HG03520 (cell line): ENCODE data around the gene TMEM150C.

Experiments
- ATAC-seq: cut with Tn5 transposase; IDR thresholded peaks from one replicate; pipeline ENCODE4 v1.9.1; 2021; ENCODE audit warnings: mild to moderate bottlenecking, moderate library complexity; ENCODE audit not compliant: unreplicated experiment

The TMEM150C gene

GRCh38 chr4:82519072-82519471, 42.7 kb downstream of the TMEM150C start:
- ATAC-seq, result no peak

GRCh38 chr4:82517043-82517442, 44.7 kb downstream of the TMEM150C start:
- ATAC-seq, result no peak

- ATAC-seq, result no peak
Observed at GRCh38 chr4:82515705-82516104, 46.1 kb downstream of the TMEM150C start.

- no peak for ATAC-seq
Observed at GRCh38 chr4:82513382-82513781, 48.4 kb downstream of the TMEM150C start.

- no peak for ATAC-seq
Observed at GRCh38 chr4:82510216-82510615, 51.6 kb downstream of the TMEM150C start.

- ATAC-seq, result no peak
Observed at GRCh38 chr4:82508806-82509428, 52.9 kb downstream of the TMEM150C start.

GRCh38 chr4:82508011-82508410, 53.8 kb downstream of the TMEM150C start:
- no peak for ATAC-seq

GRCh38 chr4:82501154-82501442, 60.7 kb downstream of the TMEM150C start:
- ATAC-seq, result no peak

GRCh38 chr4:82500435-82501153, 61.2 kb downstream of the TMEM150C start:
- no peak for ATAC-seq

GRCh38 chr4:82499738-82500434, 61.9 kb downstream of the TMEM150C start:
- no peak for ATAC-seq

- no peak for ATAC-seq
Observed at GRCh38 chr4:82496349-82496748, 65.4 kb downstream of the TMEM150C start.

- no peak for ATAC-seq
Observed at GRCh38 chr4:82495666-82496065, 66.1 kb downstream of the TMEM150C start.

GRCh38 chr4:82493721-82494425, 67.9 kb downstream of the TMEM150C start:
- ATAC-seq, result no peak

GRCh38 chr4:82491251-82491960, 70.4 kb downstream of the TMEM150C start:
- ATAC-seq, result no peak

- no peak for ATAC-seq
Observed at GRCh38 chr4:82489987-82490386, 71.8 kb downstream of the TMEM150C start.

GRCh38 chr4:82489076-82489475, 72.7 kb downstream of the TMEM150C start:
- ATAC-seq, result no peak

GRCh38 chr4:82484996-82485783, 76.6 kb downstream of the TMEM150C start:
- no peak for ATAC-seq

- ATAC-seq, result no peak
Observed at GRCh38 chr4:82482387-82482786, 79.4 kb downstream of the TMEM150C start.

GRCh38 chr4:82481506-82481840, 80.3 kb downstream of the TMEM150C start:
- no peak for ATAC-seq

GRCh38 chr4:82480771-82481505, 80.8 kb downstream of the TMEM150C start:
- no peak for ATAC-seq
